ENCODE data around the gene SIN3B. TPM values are rescaled to one million over a fixed set of nuclear protein-coding genes. Genes with fewer than 3 reads are reported as not detected.

SIN3B gene
- total and polyA plus RNA-seq, 7 experiments from 2014 or later = 4.0 to 105 (median 83.1) TPM

GRCh38 chr19:16911046-16911445, 81.8 kb downstream of the SIN3B start:
- Mint-ChIP-seq H3K36me3 (peaks cover 0 to 21% (median 13%) of the 10 kb centered on the region in 5 donors), H3K4me3 (no peak overlapping the region), H3K27ac (no peak overlapping the region), H3K9me3 (peaks cover 4 to 49% (median 20%) of the 10 kb centered on the region in 11 donors), H3K4me1 (peaks cover 0 to 2% (median 0%) of the 10 kb centered on the region in 7 donors), H3K27me3 (peaks cover 0 to 6% (median 0%) of the 10 kb centered on the region in 5 donors)
- Histone ChIP-seq H3K36me3 (ENCODE audit: control insufficient read depth in 2 of 3, insufficient read depth in 3 of 3, low read length in 3 of 3) (no peaks in the 10 kb centered on the region), H3K4me3 (ENCODE audit: low read length) (no peak overlapping the region), H3K4me1 (ENCODE audit: control insufficient read depth in 2 of 2, insufficient read depth in 2 of 2, low read length in 2 of 2) (no peaks in the 10 kb centered on the region), H3K9me3 (ENCODE audit: control insufficient read depth in 2 of 3, low read length in 3 of 3) (peaks cover 0 to 26% (median 0%) of the 10 kb centered on the region in 3 experiments), H3K27me3 (ENCODE audit: control insufficient read depth in 2 of 2, insufficient read depth in 2 of 2, low read length in 2 of 2) (no peaks in the 10 kb centered on the region), H3K27ac (ENCODE audit: low read depth, low read length) (no peak overlapping the region)
- intact Hi-C loops (cut with micrococcal nuclease) = no loop called here
- POLR2A ChIA-PET = interaction anchor here (0.6 kb wide), 1 partner anchor 465 kb away, joined by 5 read pairs; no protein-coding TSS in a partner anchor
- ATAC-seq = no peak
- no peak for DNase-seq
- CTCF ChIA-PET = interaction anchor here (1.2 kb wide), 1 partner anchor 179 kb away, joined by 3 read pairs; no protein-coding TSS in a partner anchor

- Mint-ChIP-seq H3K36me3 (peaks cover 0 to 21% (median 15%) of the 10 kb centered on the region in 5 donors), H3K4me3 (no peak overlapping the region), H3K9me3 (peaks cover 4 to 49% (median 20%) of the 10 kb centered on the region in 11 donors), H3K27me3 (peaks cover 0 to 14% (median 0%) of the 10 kb centered on the region in 5 donors), H3K4me1 (peaks cover 0 to 2% (median 0%) of the 10 kb centered on the region in 7 donors), H3K27ac (no peak overlapping the region)
- H3K4me1 ChIP-seq (ENCODE audit: control insufficient read depth in 2 of 2, insufficient read depth in 2 of 2, low read length in 2 of 2) = no peaks in the 10 kb centered on the region
- CTCF ChIA-PET = interaction anchor here (0.5 kb wide), 1 partner anchor 167 kb away, joined by 3 read pairs; no protein-coding TSS in a partner anchor
- no peak overlapping the region for H3K4me3 ChIP-seq (ENCODE audit: low read length)
- H3K36me3 ChIP-seq (ENCODE audit: control insufficient read depth in 2 of 3, insufficient read depth in 3 of 3, low read length in 3 of 3) = no peaks in the 10 kb centered on the region
- no peaks in the 10 kb centered on the region for H3K27me3 ChIP-seq (ENCODE audit: control insufficient read depth in 2 of 2, insufficient read depth in 2 of 2, low read length in 2 of 2)
- no peak for ATAC-seq
- H3K27ac ChIP-seq (ENCODE audit: low read depth, low read length) = no peak overlapping the region
- POLR2A ChIA-PET = no interaction called here
- peaks cover 0 to 26% (median 0%) of the 10 kb centered on the region in 3 experiments for H3K9me3 ChIP-seq (ENCODE audit: control insufficient read depth in 2 of 3, low read length in 3 of 3)
- intact Hi-C loops (cut with micrococcal nuclease) = no loop called here
- no peak for DNase-seq
Observed at GRCh38 chr19:16912780-16913179, 83.6 kb downstream of the SIN3B start.

- peaks cover 0 to 2% (median 0%) of the 10 kb centered on the region in 7 donors for H3K4me1 Mint-ChIP-seq
- peaks cover 0 to 23% (median 0%) of the 10 kb centered on the region in 5 donors for H3K27me3 Mint-ChIP-seq
- Histone ChIP-seq H3K9me3 (ENCODE audit: control insufficient read depth in 2 of 3, low read length in 3 of 3) (peaks cover 0 to 31% (median 0%) of the 10 kb centered on the region in 3 experiments), H3K4me3 (ENCODE audit: low read length) (no peak overlapping the region), H3K27me3 (ENCODE audit: control insufficient read depth in 2 of 2, insufficient read depth in 2 of 2, low read length in 2 of 2) (no peaks in the 10 kb centered on the region), H3K36me3 (ENCODE audit: control insufficient read depth in 2 of 3, insufficient read depth in 3 of 3, low read length in 3 of 3) (no peaks in the 10 kb centered on the region), H3K27ac (ENCODE audit: low read depth, low read length) (no peak overlapping the region), H3K4me1 (ENCODE audit: control insufficient read depth in 2 of 2, insufficient read depth in 2 of 2, low read length in 2 of 2) (no peaks in the 10 kb centered on the region)
- ChIA-PET POLR2A (no interaction called here), CTCF (no interaction called here)
- H3K9me3 Mint-ChIP-seq = peaks cover 4 to 53% (median 21%) of the 10 kb centered on the region in 11 donors
- ATAC-seq = no peak
- no peak overlapping the region for H3K27ac Mint-ChIP-seq
- intact Hi-C loops (cut with micrococcal nuclease) = no loop called here
- H3K36me3 Mint-ChIP-seq = peaks cover 0 to 21% (median 15%) of the 10 kb centered on the region in 5 donors
- no peak for DNase-seq
- no peak overlapping the region for H3K4me3 Mint-ChIP-seq
Observed at GRCh38 chr19:16914421-16914820, 85.2 kb downstream of the SIN3B start.

GRCh38 chr19:16915135-16915534, 85.9 kb downstream of the SIN3B start:
- Histone ChIP-seq H3K27me3 (ENCODE audit: control insufficient read depth in 2 of 2, insufficient read depth in 2 of 2, low read length in 2 of 2) (no peaks in the 10 kb centered on the region), H3K4me3 (ENCODE audit: low read length) (no peak overlapping the region), H3K4me1 (ENCODE audit: control insufficient read depth in 2 of 2, insufficient read depth in 2 of 2, low read length in 2 of 2) (no peaks in the 10 kb centered on the region), H3K9me3 (ENCODE audit: control insufficient read depth in 2 of 3, low read length in 3 of 3) (peaks cover 0 to 35% (median 0%) of the 10 kb centered on the region in 3 experiments), H3K36me3 (ENCODE audit: control insufficient read depth in 2 of 3, insufficient read depth in 3 of 3, low read length in 3 of 3) (no peaks in the 10 kb centered on the region), H3K27ac (ENCODE audit: low read depth, low read length) (no peak overlapping the region)
- H3K4me3 Mint-ChIP-seq = no peak overlapping the region
- peaks cover 0 to 2% (median 0%) of the 10 kb centered on the region in 7 donors for H3K4me1 Mint-ChIP-seq
- peaks cover 0 to 30% (median 0%) of the 10 kb centered on the region in 5 donors for H3K27me3 Mint-ChIP-seq
- DNase-seq = no peak
- ATAC-seq = no peak
- POLR2A ChIA-PET = interaction anchor here (0.5 kb wide), 1 partner anchor 968 kb away, joined by 3 read pairs; no protein-coding TSS in a partner anchor
- intact Hi-C loops (cut with micrococcal nuclease) = no loop called here
- no peak overlapping the region for H3K27ac Mint-ChIP-seq
- H3K36me3 Mint-ChIP-seq = peaks cover 0 to 21% (median 15%) of the 10 kb centered on the region in 5 donors
- peaks cover 7 to 54% (median 24%) of the 10 kb centered on the region in 11 donors for H3K9me3 Mint-ChIP-seq
- CTCF ChIA-PET = no interaction called here

- H3K4me1 Mint-ChIP-seq = peaks cover 0 to 2% (median 0%) of the 10 kb centered on the region in 7 donors
- POLR2A ChIA-PET = interaction anchor here (0.5 kb wide), 1 partner anchor 967 kb away, joined by 3 read pairs; no protein-coding TSS in a partner anchor
Observed at GRCh38 chr19:16915734-16916133, 86.5 kb downstream of the SIN3B start.

GRCh38 chr19:16917401-16917800, 88.2 kb downstream of the SIN3B start:
- no peaks in the 10 kb centered on the region for H3K4me1 ChIP-seq (ENCODE audit: control insufficient read depth in 2 of 2, insufficient read depth in 2 of 2, low read length in 2 of 2)
- H3K27me3 ChIP-seq (ENCODE audit: control insufficient read depth in 2 of 2, insufficient read depth in 2 of 2, low read length in 2 of 2) = no peaks in the 10 kb centered on the region
- intact Hi-C loops (cut with micrococcal nuclease) = no loop called here
- DNase-seq (no peak), ATAC-seq (no peak)
- Mint-ChIP-seq H3K4me1 (peaks cover 0 to 2% (median 0%) of the 10 kb centered on the region in 7 donors), H3K36me3 (peaks cover 0 to 20% (median 11%) of the 10 kb centered on the region in 5 donors), H3K4me3 (no peak overlapping the region), H3K27me3 (peaks cover 0 to 30% (median 0%) of the 10 kb centered on the region in 5 donors), H3K9me3 (peaks cover 3 to 38% (median 20%) of the 10 kb centered on the region in 11 donors), H3K27ac (peak overlapping the region in 1 of 9 donors; percentile 13)
- H3K4me3 ChIP-seq (ENCODE audit: low read length) = no peak overlapping the region
- no peak overlapping the region for H3K27ac ChIP-seq (ENCODE audit: low read depth, low read length)
- H3K36me3 ChIP-seq (ENCODE audit: control insufficient read depth in 2 of 3, insufficient read depth in 3 of 3, low read length in 3 of 3) = no peaks in the 10 kb centered on the region
- H3K9me3 ChIP-seq (ENCODE audit: control insufficient read depth in 2 of 3, low read length in 3 of 3) = peaks cover 0 to 35% (median 0%) of the 10 kb centered on the region in 3 experiments
- POLR2A ChIA-PET = no interaction called here
- CTCF ChIA-PET = no interaction called here

More at GRCh38 chr19:16915734-16916133, 86.5 kb downstream of the SIN3B start:
- Mint-ChIP-seq H3K36me3 (peaks cover 0 to 21% (median 15%) of the 10 kb centered on the region in 5 donors), H3K9me3 (peaks cover 7 to 51% (median 24%) of the 10 kb centered on the region in 11 donors), H3K27ac (no peak overlapping the region), H3K4me3 (no peak overlapping the region), H3K27me3 (peaks cover 0 to 30% (median 0%) of the 10 kb centered on the region in 5 donors)
- Histone ChIP-seq H3K27ac (ENCODE audit: low read depth, low read length) (no peak overlapping the region), H3K4me3 (ENCODE audit: low read length) (no peak overlapping the region), H3K36me3 (ENCODE audit: control insufficient read depth in 2 of 3, insufficient read depth in 3 of 3, low read length in 3 of 3) (no peaks in the 10 kb centered on the region), H3K27me3 (ENCODE audit: control insufficient read depth in 2 of 2, insufficient read depth in 2 of 2, low read length in 2 of 2) (no peaks in the 10 kb centered on the region), H3K4me1 (ENCODE audit: control insufficient read depth in 2 of 2, insufficient read depth in 2 of 2, low read length in 2 of 2) (no peaks in the 10 kb centered on the region), H3K9me3 (ENCODE audit: control insufficient read depth in 2 of 3, low read length in 3 of 3) (peaks cover 0 to 35% (median 0%) of the 10 kb centered on the region in 3 experiments)
- DNase-seq (no peak), ATAC-seq (no peak)
- CTCF ChIA-PET = no interaction called here
- intact Hi-C loops (cut with micrococcal nuclease) = no loop called here

Data from naive thymus-derived CD4-positive, alpha-beta T cell (primary cell).